ENCODE data around the gene RNU5B-1. TPM values are rescaled to one million over a fixed set of nuclear protein-coding genes. Genes with fewer than 3 reads are reported as not detected.
"Not testable (repeated sequence)": the region's sequence is repeated elsewhere in the genome, so short reads cannot be mapped to it uniquely, and the experiment has no call there.

Gene RNU5B-1
- total RNA-seq, 1 experiment from 2014 or later, result not detected

- no peak overlapping the region for H3K27ac Mint-ChIP-seq (ENCODE audit: low read depth, unreplicated experiment)
- CTCF ChIA-PET, result interaction anchor here (0.6 to 1.7 kb wide), 3 partner anchors 29 to 147 kb away, joined by 3 to 5 read pairs (median 3); no protein-coding TSS in a partner anchor
- no peaks in the 10 kb centered on the region for H3K4me1 Mint-ChIP-seq (ENCODE audit: insufficient read depth, unreplicated experiment)
- H3K4me3 Mint-ChIP-seq (ENCODE audit: unreplicated experiment), result no peak overlapping the region
- H3K36me3 Mint-ChIP-seq (ENCODE audit: insufficient read depth, unreplicated experiment), result no peaks in the 10 kb centered on the region
- no peaks in the 10 kb centered on the region for H3K9me3 Mint-ChIP-seq (ENCODE audit: unreplicated experiment)
- POLR2A ChIA-PET, result no interaction called here
- peaks cover 14% of the 10 kb centered on the region for H3K27me3 Mint-ChIP-seq (ENCODE audit: insufficient read depth, unreplicated experiment)
- DNase-seq (ENCODE audit: unreplicated experiment), result no peak
- no TSS peak for BruUV-seq (replicated peaks)
- TF ChIP-seq CTCF (IDR thresholded peaks at IDR 0.05; ENCODE audit: unreplicated experiment), result no peak
- intact Hi-C loops (cut with micrococcal nuclease), result no loop called here
Observed at GRCh38 chr15:65346856-65347598, 42.5 kb downstream of the RNU5B-1 start.

- DNase-seq (ENCODE audit: unreplicated experiment); H3K36me3 Mint-ChIP-seq (ENCODE audit: insufficient read depth, unreplicated experiment); H3K4me3 Mint-ChIP-seq (ENCODE audit: unreplicated experiment); BruUV-seq (replicated peaks); H3K27ac Mint-ChIP-seq (ENCODE audit: low read depth, unreplicated experiment); intact Hi-C loops (cut with micrococcal nuclease); H3K4me1 Mint-ChIP-seq (ENCODE audit: insufficient read depth, unreplicated experiment); POLR2A ChIA-PET; H3K9me3 Mint-ChIP-seq (ENCODE audit: unreplicated experiment): not testable (repeated sequence)
- CTCF ChIA-PET, result interaction anchor here (1.7 kb wide), 1 partner anchor 52 kb away, joined by 5 read pairs; no protein-coding TSS in a partner anchor
- H3K27me3 Mint-ChIP-seq (ENCODE audit: insufficient read depth, unreplicated experiment), result peaks cover 15% of the 10 kb centered on the region
Observed at GRCh38 chr15:65347756-65348155, 43.3 kb downstream of the RNU5B-1 start.

- Mint-ChIP-seq H3K4me1 (ENCODE audit: insufficient read depth, unreplicated experiment) (no peaks in the 10 kb centered on the region), H3K36me3 (ENCODE audit: insufficient read depth, unreplicated experiment) (no peaks in the 10 kb centered on the region), H3K27ac (ENCODE audit: low read depth, unreplicated experiment) (no peak overlapping the region), H3K27me3 (ENCODE audit: insufficient read depth, unreplicated experiment) (peaks cover 31% of the 10 kb centered on the region), H3K9me3 (ENCODE audit: unreplicated experiment) (no peaks in the 10 kb centered on the region), H3K4me3 (ENCODE audit: unreplicated experiment) (no peak overlapping the region)
- intact Hi-C loops (cut with micrococcal nuclease), result no loop called here
- BruUV-seq (replicated peaks), result no TSS peak
- CTCF ChIA-PET, result interaction anchor here (1.5 kb wide), 1 partner anchor 20 kb away, joined by 3 read pairs; no protein-coding TSS in a partner anchor
- no peak for DNase-seq (ENCODE audit: unreplicated experiment)
- POLR2A ChIA-PET, result no interaction called here
- TF ChIP-seq CTCF (IDR thresholded peaks at IDR 0.05; ENCODE audit: unreplicated experiment), result no peak
Observed at GRCh38 chr15:65349338-65349737, 44.9 kb downstream of the RNU5B-1 start.

- H3K36me3 Mint-ChIP-seq (ENCODE audit: insufficient read depth, unreplicated experiment); H3K4me1 Mint-ChIP-seq (ENCODE audit: insufficient read depth, unreplicated experiment); H3K27ac Mint-ChIP-seq (ENCODE audit: low read depth, unreplicated experiment); H3K4me3 Mint-ChIP-seq (ENCODE audit: unreplicated experiment); BruUV-seq (replicated peaks); intact Hi-C loops (cut with micrococcal nuclease); H3K9me3 Mint-ChIP-seq (ENCODE audit: unreplicated experiment); DNase-seq (ENCODE audit: unreplicated experiment): not testable (repeated sequence)
- POLR2A ChIA-PET, result interaction anchor here (0.6 to 1.0 kb wide), 2 partner anchors 47 to 527 kb away, joined by 3 read pairs; partner anchors contain the start of genes PIF1 and RNU5B-1
- H3K27me3 Mint-ChIP-seq (ENCODE audit: insufficient read depth, unreplicated experiment), result peaks cover 39% of the 10 kb centered on the region
- CTCF ChIA-PET, result interaction anchor here (1.2 to 1.4 kb wide), 2 partner anchors 13 to 18 kb away, joined by 3 read pairs; no protein-coding TSS in a partner anchor
Observed at GRCh38 chr15:65351972-65352371, 47.5 kb downstream of the RNU5B-1 start.

Other genes starting within 250 kb of the RNU5B-1 start
- gene RASL12, start 236.7 kb upstream of the RNU5B-1 start, total RNA-seq (2022), result not detected in 2 replicates
- gene KBTBD13, start 227.9 kb upstream of the RNU5B-1 start, total RNA-seq (2022), result not detected in 2 replicates
- 3.0 and 3.5 TPM in 2 replicates for gene UBAP1L, start 189.5 kb upstream of the RNU5B-1 start, total RNA-seq (2022)
- 26.3 and 31.0 TPM in 2 replicates for gene PDCD7, start 170.9 kb upstream of the RNU5B-1 start, total RNA-seq (2022)
- 47.9 and 48.9 TPM in 2 replicates for gene CLPX, start 119.3 kb upstream of the RNU5B-1 start, total RNA-seq (2022)
- not detected in 2 replicates for gene CILP, start 93.2 kb upstream of the RNU5B-1 start, total RNA-seq (2022)
- 5.9 and 6.1 TPM in 2 replicates for gene PARP16, start 17.8 kb upstream of the RNU5B-1 start, total RNA-seq (2022)
- gene RNU5A-1, start 8.6 kb upstream of the RNU5B-1 start, total RNA-seq (2022), result not detected in 2 replicates
- gene IGDCC3, start 73.3 kb downstream of the RNU5B-1 start, total RNA-seq (2022), result not detected in 2 replicates
- gene IGDCC4, start 118.3 kb downstream of the RNU5B-1 start, total RNA-seq (2022), result 0.12 TPM in 1 of 2 replicates, not detected in the other
- gene DPP8, start 213.0 kb downstream of the RNU5B-1 start, total RNA-seq (2022), result 24.5 and 27.5 TPM in 2 replicates
- gene HACD3, start 225.8 kb downstream of the RNU5B-1 start, total RNA-seq (2022), result 26.8 and 31.4 TPM in 2 replicates